Suprapubic skin (tissue), 4 donors: ENCODE results near the gene FASTK. TPM values are rescaled to one million over a fixed set of nuclear protein-coding genes. Genes with fewer than 3 reads are reported as not detected.
A peak's percentile ranks its signal among the peaks of the same experiment; 100 is the strongest.

ENCODE experiments used
- DNase-seq, 2 donors: peaks; one replicate each; pipeline ENCODE4 v3.0.0-alpha.2; 2019; ENCODE audit warnings: low spot score in 2 of 2
- H3K27ac ChIP-seq: fragments of 200-600 bp; sonication (generic); one replicate; pipeline ENCODE4 v1.5.1; 2019
- H3K27me3 ChIP-seq: fragments of 200-600 bp; sonication (generic); one replicate; pipeline ENCODE4 v1.5.1; 2019
- H3K36me3 ChIP-seq: fragments of 200-600 bp; sonication (generic); one replicate; pipeline ENCODE4 v1.5.1; 2019
- H3K4me1 ChIP-seq: fragments of 200-600 bp; sonication (generic); one replicate; pipeline ENCODE4 v1.5.1; 2019
- H3K4me3 ChIP-seq: fragments of 200-600 bp; sonication (generic); one replicate; pipeline ENCODE4 v1.5.1; 2019; ENCODE audit warnings: mild to moderate bottlenecking
- H3K9me3 ChIP-seq: fragments of 200-600 bp; sonication (generic); one replicate; pipeline ENCODE4 v1.5.1; 2019
- EP300 ChIP-seq: sonication (generic); formaldehyde crosslinking; IDR thresholded peaks from one replicate; pipeline ENCODE4 v1.6.1; 2017; ENCODE audit warnings: antibody characterized with exemption
- POLR2A ChIP-seq, 2 donors: fragments of 450-650 bp; IDR thresholded peaks; one replicate each; pipeline ENCODE4 v1.6.1; 2017; ENCODE audit warnings: antibody characterized with exemption in 2 of 2, mild to moderate bottlenecking in 2 of 2, moderate library complexity in 2 of 2
- POLR2AphosphoS5 ChIP-seq, 3 donors: sonication (generic); formaldehyde crosslinking; IDR thresholded peaks; one replicate each; pipeline ENCODE4 v1.6.1; 2017; ENCODE audit warnings: antibody characterized with exemption in 3 of 3
- WGBS: methylation state at CpG from one replicate; pipeline ENCODE4 v1.1.5; 2018; 5-methylcytosine and 5-hydroxymethylcytosine counted together
- total RNA-seq, 4 donors: library from RNA; depleted of rRNA; stranded (reverse); fragments of >200 nt; gene quantifications; one replicate each; pipeline ENCODE4 v1.1.0, GENCODE V29; 2016
- TF ChIP-seq, protein P1 (sequence below), 2 donors: fragments of 200-600 bp in 1 of 2; fragments of 450-650 bp in 1 of 2; sonication (generic) in 1 of 2; IDR thresholded peaks; one replicate each; pipeline ENCODE4 v1.5.1; 2016 to 2019; ENCODE audit warnings: antibody characterized with exemption in 2 of 2, mild to moderate bottlenecking in 1 of 2, moderate library complexity in 1 of 2

FASTK gene
- total RNA-seq, 4 donors from 2014 or later, result 76.8 to 102 (median 90.9) TPM

DNA sequence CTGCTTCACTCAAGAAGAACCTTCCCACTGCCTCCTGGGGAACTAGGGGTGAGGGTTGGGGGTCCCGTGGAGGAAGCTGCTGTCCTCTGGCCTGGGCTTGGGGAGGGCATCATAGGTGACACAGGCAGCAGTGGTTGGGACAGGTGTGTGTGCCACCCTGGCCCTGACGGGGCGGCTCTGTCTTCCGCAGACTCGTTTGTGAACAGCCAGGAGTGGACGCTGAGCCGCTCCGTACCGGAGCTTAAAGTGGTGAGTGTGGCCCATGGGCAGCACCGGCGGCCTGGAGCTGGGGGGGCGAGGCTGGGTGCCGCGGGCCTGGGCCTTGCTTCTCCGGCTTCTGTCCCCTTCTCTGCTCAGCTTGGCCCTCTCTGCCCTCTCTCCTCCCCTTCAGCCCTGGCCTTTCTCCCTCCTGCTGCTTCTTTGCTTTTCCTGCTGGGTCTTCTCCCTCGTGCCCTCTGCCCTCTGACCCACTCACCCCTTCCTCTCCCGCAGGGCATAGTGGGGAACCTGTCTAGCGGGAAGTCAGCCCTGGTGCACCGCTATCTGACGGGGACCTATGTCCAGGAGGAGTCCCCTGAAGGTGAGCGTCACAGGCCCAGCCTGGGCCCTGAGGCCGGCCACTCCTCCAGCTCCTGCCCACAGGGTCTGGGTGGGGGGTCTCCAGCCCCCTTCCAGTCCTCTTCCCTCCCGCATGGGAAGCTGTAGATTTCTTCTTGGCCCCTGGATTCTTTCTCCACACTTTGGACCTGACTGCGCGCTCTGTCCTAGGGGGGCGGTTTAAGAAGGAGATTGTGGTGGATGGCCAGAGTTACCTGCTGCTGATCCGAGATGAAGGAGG, 36.2 kb upstream of the FASTK start:
- Histone ChIP-seq H3K4me1 (peaks cover 42% of the 10 kb centered on the region), H3K27me3 (no peaks in the 10 kb centered on the region), H3K36me3 (peaks cover 43% of the 10 kb centered on the region), H3K4me3 (peak overlapping the region; percentile 55), H3K9me3 (no peaks in the 10 kb centered on the region), H3K27ac (peak overlapping the region; percentile 87)
- WGBS, result 58% methylated on average over 25 of the region's 27 CpGs
- TF ChIP-seq, protein P1, sequence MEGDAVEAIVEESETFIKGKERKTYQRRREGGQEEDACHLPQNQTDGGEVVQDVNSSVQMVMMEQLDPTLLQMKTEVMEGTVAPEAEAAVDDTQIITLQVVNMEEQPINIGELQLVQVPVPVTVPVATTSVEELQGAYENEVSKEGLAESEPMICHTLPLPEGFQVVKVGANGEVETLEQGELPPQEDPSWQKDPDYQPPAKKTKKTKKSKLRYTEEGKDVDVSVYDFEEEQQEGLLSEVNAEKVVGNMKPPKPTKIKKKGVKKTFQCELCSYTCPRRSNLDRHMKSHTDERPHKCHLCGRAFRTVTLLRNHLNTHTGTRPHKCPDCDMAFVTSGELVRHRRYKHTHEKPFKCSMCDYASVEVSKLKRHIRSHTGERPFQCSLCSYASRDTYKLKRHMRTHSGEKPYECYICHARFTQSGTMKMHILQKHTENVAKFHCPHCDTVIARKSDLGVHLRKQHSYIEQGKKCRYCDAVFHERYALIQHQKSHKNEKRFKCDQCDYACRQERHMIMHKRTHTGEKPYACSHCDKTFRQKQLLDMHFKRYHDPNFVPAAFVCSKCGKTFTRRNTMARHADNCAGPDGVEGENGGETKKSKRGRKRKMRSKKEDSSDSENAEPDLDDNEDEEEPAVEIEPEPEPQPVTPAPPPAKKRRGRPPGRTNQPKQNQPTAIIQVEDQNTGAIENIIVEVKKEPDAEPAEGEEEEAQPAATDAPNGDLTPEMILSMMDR (IDR thresholded peaks at IDR 0.05), result no peak
- TF ChIP-seq POLR2A (IDR thresholded peaks at IDR 0.05), result no peak
- TF ChIP-seq POLR2AphosphoS5 (IDR thresholded peaks at IDR 0.05), result no peak
- TF ChIP-seq EP300, result no peak
- DNase-seq, result no peak

DNA sequence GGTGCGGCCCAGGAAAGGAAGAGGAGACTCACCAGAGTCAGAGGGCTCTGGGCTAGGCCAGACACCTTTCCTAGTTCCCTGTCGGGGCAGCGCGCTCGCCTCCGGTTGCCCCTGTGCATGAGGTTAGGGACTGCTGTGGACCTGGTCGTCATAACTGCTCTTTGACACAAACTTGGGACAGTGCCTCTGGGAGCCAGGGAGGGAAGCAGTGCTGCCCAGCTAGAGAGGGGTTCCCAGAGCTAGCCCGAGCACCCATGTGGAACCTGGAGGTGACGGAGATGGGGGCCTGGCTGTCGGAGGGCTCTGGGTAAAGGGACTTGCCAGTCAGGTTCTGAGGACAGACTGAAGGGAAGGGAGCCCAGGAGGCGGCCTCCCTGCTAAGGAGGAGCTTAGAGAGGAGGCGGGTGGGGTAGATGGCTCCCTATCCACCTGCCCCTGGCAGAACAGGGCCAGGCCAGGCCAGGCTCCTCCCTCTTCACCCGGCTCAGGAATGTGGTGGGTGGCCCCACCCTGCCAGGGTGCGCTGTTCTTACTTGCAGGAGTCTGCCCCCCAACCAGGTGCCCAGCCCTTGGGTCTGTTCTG, 35.3 kb upstream of the FASTK start:
- WGBS, result 74% methylated on average over 6 of the region's 14 CpGs
- H3K36me3 ChIP-seq, result peaks cover 34% of the 10 kb centered on the region
- no peaks in the 10 kb centered on the region for H3K9me3 ChIP-seq
- no peaks in the 10 kb centered on the region for H3K27me3 ChIP-seq
- peaks cover 47% of the 10 kb centered on the region for H3K4me1 ChIP-seq
- peak in 1 of 2 donors; percentile 84 for DNase-seq
- TF ChIP-seq, protein P1 (IDR thresholded peaks at IDR 0.05), result no peak
- TF ChIP-seq POLR2AphosphoS5 (IDR thresholded peaks at IDR 0.05) (no peak), POLR2A (IDR thresholded peaks at IDR 0.05) (peak in 1 of 2 donors; percentile 10), EP300 (no peak)
- H3K4me3 ChIP-seq, result peak overlapping the region; percentile 55
- peak overlapping the region; percentile 87 for H3K27ac ChIP-seq

DNA sequence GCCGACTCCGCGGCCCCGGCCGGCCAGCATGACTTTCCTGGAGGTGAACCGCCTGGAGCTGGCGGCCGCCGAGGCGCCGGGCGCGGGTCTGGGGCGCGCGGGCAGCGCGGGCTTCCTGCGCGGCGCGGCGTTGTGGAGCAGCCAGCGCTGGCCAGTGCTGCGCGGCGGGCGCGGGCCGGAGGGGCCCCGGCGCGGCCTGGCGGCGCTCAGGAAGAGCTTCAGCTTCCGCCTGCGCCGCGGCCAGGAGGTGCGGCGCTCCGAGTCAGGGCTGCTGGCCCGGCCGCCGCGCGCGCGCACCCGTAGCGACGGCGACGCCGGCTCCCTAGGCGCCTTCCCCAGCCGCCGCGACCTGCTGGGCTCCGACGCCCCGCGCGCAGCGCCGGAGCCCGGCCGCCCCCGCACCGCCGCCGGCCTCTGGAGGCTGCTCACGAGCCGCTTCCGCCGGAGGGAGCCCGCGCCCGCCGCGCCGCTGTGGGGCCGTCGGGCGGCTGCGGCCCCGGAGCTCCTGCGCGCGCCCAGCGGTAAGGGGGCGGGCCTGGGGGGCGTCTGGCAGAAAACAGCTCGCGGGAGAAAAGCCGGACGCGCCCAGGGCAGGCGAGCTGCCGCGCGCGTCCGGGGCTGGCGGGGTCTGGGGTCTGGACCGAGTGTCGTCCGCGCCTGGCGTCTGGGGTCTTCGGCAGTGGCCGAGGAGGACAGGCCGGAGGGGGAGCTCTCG, 34.7 kb upstream of the FASTK start:
- peak overlapping the region; percentile 87 for H3K27ac ChIP-seq
- no peaks in the 10 kb centered on the region for H3K27me3 ChIP-seq
- H3K4me1 ChIP-seq, result peaks cover 54% of the 10 kb centered on the region
- H3K9me3 ChIP-seq, result no peaks in the 10 kb centered on the region
- DNase-seq, result no peak
- peaks cover 27% of the 10 kb centered on the region for H3K36me3 ChIP-seq
- peak overlapping the region; percentile 55 for H3K4me3 ChIP-seq
- no peak for TF ChIP-seq POLR2A (IDR thresholded peaks at IDR 0.05)
- TF ChIP-seq EP300, result no peak
- no peak for TF ChIP-seq POLR2AphosphoS5 (IDR thresholded peaks at IDR 0.05)
- WGBS, result 1% methylated on average over 25 of the region's 114 CpGs

DNA sequence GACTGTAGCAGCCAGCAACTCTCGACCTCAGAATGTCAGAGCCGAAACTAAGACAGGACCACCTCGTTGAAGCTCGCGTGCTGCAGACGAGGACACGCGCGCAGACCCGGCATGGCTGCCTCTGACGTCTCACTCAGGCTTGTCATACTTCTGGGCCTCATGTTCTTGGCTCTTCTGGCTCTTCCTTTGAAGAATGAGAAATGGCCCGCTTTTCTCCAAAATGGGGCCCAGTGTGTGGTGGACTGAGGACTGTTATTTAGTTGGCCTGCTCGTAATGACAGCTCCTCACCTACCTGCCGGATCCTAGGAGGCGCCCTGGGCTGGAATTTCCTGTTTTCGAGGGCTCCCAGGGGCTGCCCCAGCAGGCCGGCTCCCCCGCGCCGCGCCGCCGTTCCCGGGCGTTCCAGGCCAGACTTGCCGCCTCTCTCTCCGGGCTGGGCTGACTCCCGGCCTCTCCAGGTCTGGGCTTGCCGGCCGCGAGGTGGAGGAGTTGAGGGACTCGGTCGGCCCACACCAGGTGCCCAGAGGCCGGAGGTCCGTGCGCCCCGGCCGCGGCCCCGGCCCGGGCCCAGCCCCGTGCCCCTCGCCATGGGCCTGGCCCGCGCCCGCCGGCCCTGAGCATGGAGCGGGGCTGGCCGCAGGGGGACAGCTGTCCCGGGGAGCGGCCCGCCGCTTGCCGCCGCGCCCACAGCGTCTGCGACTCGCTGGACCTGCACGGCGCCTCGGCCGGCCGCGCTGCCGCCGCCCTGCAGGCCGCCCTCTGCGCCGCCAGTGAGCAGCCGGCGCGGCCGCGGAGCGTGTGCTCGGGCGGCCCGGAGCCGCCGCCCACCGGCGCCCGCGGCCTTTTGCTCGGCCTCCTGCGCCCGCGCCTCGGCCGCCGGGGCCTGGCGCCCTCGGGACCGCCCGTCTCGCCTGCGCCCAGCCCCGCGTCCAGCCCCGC, 33.8 kb upstream of the FASTK start:
- Histone ChIP-seq H3K36me3 (peaks cover 19% of the 10 kb centered on the region), H3K9me3 (no peaks in the 10 kb centered on the region), H3K4me1 (peaks cover 60% of the 10 kb centered on the region), H3K4me3 (peak overlapping the region; percentile 55), H3K27ac (peak overlapping the region; percentile 87), H3K27me3 (no peaks in the 10 kb centered on the region)
- no peak for DNase-seq
- WGBS, result 81% methylated on average over 10 of the region's 101 CpGs
- TF ChIP-seq EP300, result no peak

DNA sequence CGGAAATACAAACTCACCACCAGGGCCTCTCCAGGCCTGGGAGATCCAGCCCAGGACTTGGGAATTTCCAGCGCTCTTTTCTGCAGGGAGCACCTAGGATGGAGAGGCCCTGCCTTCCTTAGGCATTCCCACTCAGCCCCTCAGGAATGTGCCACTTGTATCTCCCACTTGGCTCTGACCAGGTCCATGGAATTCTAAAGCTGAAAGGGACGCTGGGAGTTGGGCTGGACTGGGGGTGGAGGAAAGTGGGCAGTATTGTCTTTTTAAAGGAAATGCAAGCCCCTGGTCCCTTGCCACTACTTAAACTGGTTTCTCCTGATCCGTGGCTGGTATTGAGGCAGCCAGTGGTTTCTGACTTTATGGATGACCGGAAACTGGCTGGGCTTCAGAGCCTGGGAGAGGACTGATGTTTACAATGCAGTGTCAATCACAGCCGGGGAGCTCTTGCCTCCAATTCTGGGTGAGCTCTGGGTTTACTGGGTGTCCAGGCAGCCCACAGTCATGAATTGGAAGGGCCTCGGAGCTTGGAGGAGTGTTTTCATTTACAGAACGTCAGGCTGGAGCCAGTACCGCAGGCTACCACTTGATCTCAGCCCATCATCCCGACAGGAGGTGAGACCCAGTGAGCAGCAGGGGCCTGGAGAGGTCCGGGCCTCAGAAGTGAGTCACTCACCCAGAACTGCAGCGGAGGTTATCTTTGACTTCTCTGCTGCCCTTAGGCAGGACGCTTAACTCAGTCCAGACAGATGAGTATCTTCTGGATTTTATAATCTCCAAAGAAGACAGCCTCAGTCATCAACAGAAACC, 32.9 kb upstream of the FASTK start:
- peak overlapping the region; percentile 55 for H3K4me3 ChIP-seq
- peaks cover 64% of the 10 kb centered on the region for H3K4me1 ChIP-seq
- H3K27me3 ChIP-seq, result no peaks in the 10 kb centered on the region
- DNase-seq, result no peak
- peaks cover 10% of the 10 kb centered on the region for H3K36me3 ChIP-seq
- 58% methylated on average over 9 of the region's 13 CpGs for WGBS
- no peaks in the 10 kb centered on the region for H3K9me3 ChIP-seq
- peak overlapping the region; percentile 78 for H3K27ac ChIP-seq
- TF ChIP-seq, protein P1 (IDR thresholded peaks at IDR 0.05), result no peak
- TF ChIP-seq POLR2A (IDR thresholded peaks at IDR 0.05) (no peak), EP300 (no peak), POLR2AphosphoS5 (IDR thresholded peaks at IDR 0.05) (no peak)
